H9 (cell line): ENCODE data around the gene IL3. TPM values are rescaled to one million over a fixed set of nuclear protein-coding genes. Genes with fewer than 3 reads are reported as not detected.
A peak's percentile ranks its signal among the peaks of the same experiment; 100 is the strongest.

Experiments
- DNase-seq: peaks from one replicate; pipeline ENCODE4 v3.0.0-alpha.2; 2017
- H2AFZ ChIP-seq: one replicate; pipeline ENCODE4 v1.6.1; 2013; ENCODE audit warnings: mild to moderate bottlenecking, low read length, control low read depth, moderate library complexity
- H2AK5ac ChIP-seq: 2 replicates; pipeline ENCODE4 v1.6.1; 2013; ENCODE audit warnings: low read length, control low read depth, mixed read lengths; ENCODE audit not compliant: insufficient read length
- H2BK120ac ChIP-seq: one replicate; pipeline ENCODE4 v1.6.1; 2013; ENCODE audit warnings: low read depth, mild to moderate bottlenecking, low read length, control low read depth, inconsistent platforms; ENCODE audit not compliant: poor library complexity, severe bottlenecking
- H2BK12ac ChIP-seq: 2 replicates; pipeline ENCODE4 v1.6.1; 2013; ENCODE audit warnings: low read length, control low read depth, mixed read lengths, low read depth; ENCODE audit not compliant: insufficient read length
- H2BK15ac ChIP-seq: 2 replicates; pipeline ENCODE4 v1.6.1; 2013; ENCODE audit warnings: low read depth, low read length, control low read depth
- H2BK20ac ChIP-seq: one replicate; pipeline ENCODE4 v1.6.1; 2013; ENCODE audit warnings: low read depth, mild to moderate bottlenecking, low read length, control low read depth, inconsistent platforms; ENCODE audit not compliant: poor library complexity, severe bottlenecking
- H2BK5ac ChIP-seq: 2 replicates; pipeline ENCODE4 v1.6.1; 2013; ENCODE audit warnings: low read length, control low read depth, mixed read lengths; ENCODE audit not compliant: insufficient read length
- H3K14ac ChIP-seq: 2 replicates; pipeline ENCODE4 v1.6.1; 2013; ENCODE audit warnings: low read length, control low read depth; ENCODE audit not compliant: insufficient read depth
- H3K18ac ChIP-seq: 2 replicates; pipeline ENCODE4 v1.6.1; 2013; ENCODE audit warnings: low read depth, mild to moderate bottlenecking, mixed read lengths, low read length, control low read depth; ENCODE audit not compliant: insufficient read length
- H3K23ac ChIP-seq: 2 replicates; pipeline ENCODE4 v1.6.1; 2013; ENCODE audit warnings: low read length, control low read depth, mixed read lengths, low read depth; ENCODE audit not compliant: insufficient read length
- H3K23me2 ChIP-seq: 2 replicates; pipeline ENCODE4 v1.6.1; 2013; ENCODE audit warnings: low read depth, mild to moderate bottlenecking, mixed read lengths, low read length, control low read depth; ENCODE audit not compliant: insufficient read length, poor library complexity, severe bottlenecking
- H3K27ac ChIP-seq: 2 replicates; pipeline ENCODE4 v1.5.1; 2013; ENCODE audit warnings: low read length, control low read depth, mixed read lengths, low read depth; ENCODE audit not compliant: insufficient read length
- H3K27me3 ChIP-seq: 2 replicates; pipeline ENCODE4 v1.6.1; 2013; ENCODE audit warnings: low read length, control low read depth, inconsistent platforms; ENCODE audit not compliant: insufficient read depth
- H3K4ac ChIP-seq: 2 replicates; pipeline ENCODE4 v1.6.1; 2013; ENCODE audit warnings: low read depth, mild to moderate bottlenecking, control low read depth, inconsistent platforms, low read length, moderate library complexity
- H3K4me1 ChIP-seq: 2 replicates; pipeline ENCODE4 v1.6.1; 2013; ENCODE audit warnings: low read length, control low read depth, inconsistent platforms; ENCODE audit not compliant: insufficient read depth
- H3K4me2 ChIP-seq: 2 replicates; pipeline ENCODE4 v1.6.1; 2013; ENCODE audit warnings: low read length, control low read depth, mixed read lengths; ENCODE audit not compliant: insufficient read length, insufficient read depth
- H3K56ac ChIP-seq: 2 replicates; pipeline ENCODE4 v1.6.1; 2013; ENCODE audit warnings: low read depth, mild to moderate bottlenecking, mixed read lengths, low read length, control low read depth; ENCODE audit not compliant: insufficient read length
- H3K79me1 ChIP-seq: 2 replicates; pipeline ENCODE4 v1.6.1; 2013; ENCODE audit warnings: low read depth, mild to moderate bottlenecking, moderate library complexity, low read length, control low read depth, inconsistent platforms; ENCODE audit not compliant: insufficient read depth, poor library complexity, severe bottlenecking
- H3K79me2 ChIP-seq: 2 replicates; pipeline ENCODE4 v1.6.1; 2013; ENCODE audit warnings: low read length, control low read depth, inconsistent platforms; ENCODE audit not compliant: insufficient read depth
- H3K9ac ChIP-seq: 2 replicates; pipeline ENCODE4 v1.6.1; 2013; ENCODE audit warnings: low read length, control low read depth, mixed read lengths; ENCODE audit not compliant: insufficient read length; ENCODE audit errors: extremely low read depth
- H3K9me3 ChIP-seq: one replicate; pipeline ENCODE4 v1.6.1; 2013; ENCODE audit warnings: low read depth, low read length, inconsistent platforms; ENCODE audit not compliant: control insufficient read depth
- H3T11ph ChIP-seq: one replicate; pipeline ENCODE4 v1.6.1; 2013; ENCODE audit warnings: mild to moderate bottlenecking, low read length, control low read depth, inconsistent platforms
- H4K20me1 ChIP-seq: one replicate; pipeline ENCODE4 v1.6.1; 2013; ENCODE audit not compliant: control insufficient read depth, insufficient read length, insufficient read depth
- H4K5ac ChIP-seq: 2 replicates; pipeline ENCODE4 v1.6.1; 2013; ENCODE audit warnings: low read depth, mild to moderate bottlenecking, mixed read lengths, low read length, control low read depth; ENCODE audit not compliant: insufficient read length
- H4K8ac ChIP-seq: replicated peaks from 2 replicates; pipeline ENCODE4 v1.6.1; 2013; ENCODE audit warnings: low read length, control low read depth, mixed read lengths, low read depth; ENCODE audit not compliant: insufficient read length
- H4K91ac ChIP-seq: 2 replicates; pipeline ENCODE4 v1.6.1; 2013; ENCODE audit warnings: low read depth, mild to moderate bottlenecking, moderate library complexity, mixed read lengths, low read length, control low read depth; ENCODE audit not compliant: insufficient read length
- H3K27ac Mint-ChIP-seq, 3 experiments: 2 replicates in 2 of 3; 3 replicates in 1 of 3; pipeline ENCODE4 v1.8.0; 2020 to 2021; ENCODE audit warnings: mixed read lengths in 3 of 3, mild to moderate bottlenecking in 1 of 3, moderate library complexity in 1 of 3
- H3K27me3 Mint-ChIP-seq: 2 replicates; pipeline ENCODE4 v1.8.0; 2021; ENCODE audit warnings: low read depth, mild to moderate bottlenecking, moderate library complexity, mixed read lengths
- H3K36me3 Mint-ChIP-seq, 3 experiments: 2 replicates in 2 of 3; 3 replicates in 1 of 3; pipeline ENCODE4 v1.8.0; 2020 to 2021; ENCODE audit warnings: low read depth in 3 of 3, mixed read lengths in 3 of 3; ENCODE audit not compliant: insufficient read depth in 1 of 3
- H3K4me1 Mint-ChIP-seq, 2 experiments: 2 replicates each; pipeline ENCODE4 v1.8.0; 2020; ENCODE audit warnings: mixed read lengths in 2 of 2
- H3K4me3 Mint-ChIP-seq, 2 experiments: 2 replicates in 1 of 2; 3 replicates in 1 of 2; pipeline ENCODE4 v1.8.0; 2020 to 2021; ENCODE audit warnings: mild to moderate bottlenecking in 2 of 2, mixed read lengths in 2 of 2, moderate library complexity in 1 of 2
- H3K9me3 Mint-ChIP-seq, 2 experiments: 2 replicates in 1 of 2; 3 replicates in 1 of 2; pipeline ENCODE4 v1.8.0; 2020; ENCODE audit warnings: mild to moderate bottlenecking in 2 of 2, mixed read lengths in 2 of 2, moderate library complexity in 1 of 2
- CTCF ChIP-seq: fragments of 200-600 bp; sonication (generic); conservative IDR thresholded peaks from 3 replicates; pipeline ENCODE4 v1.8.0; 2021; ENCODE audit warnings: antibody characterized with exemption, mild to moderate bottlenecking
- WGBS: extraction: QIAGEN DNeasy Blood & Tissue Kit; methylation state at CpG from one replicate; pipeline ENCODE4 v1.1.7; 2013; ENCODE audit warnings: missing lambda C conversion rate, low lambda C conversion rate, mixed read lengths; ENCODE audit not compliant: insufficient read length; ENCODE audit errors: extremely low coverage; 5-methylcytosine and 5-hydroxymethylcytosine counted together
- total RNA-seq: library from RNA; stranded (reverse); gene quantifications from 2 replicates; pipeline ENCODE4 v1.2.1, GENCODE V29; 2021

The IL3 gene
- total RNA-seq, 1 experiment from 2014 or later, result not detected

DNA sequence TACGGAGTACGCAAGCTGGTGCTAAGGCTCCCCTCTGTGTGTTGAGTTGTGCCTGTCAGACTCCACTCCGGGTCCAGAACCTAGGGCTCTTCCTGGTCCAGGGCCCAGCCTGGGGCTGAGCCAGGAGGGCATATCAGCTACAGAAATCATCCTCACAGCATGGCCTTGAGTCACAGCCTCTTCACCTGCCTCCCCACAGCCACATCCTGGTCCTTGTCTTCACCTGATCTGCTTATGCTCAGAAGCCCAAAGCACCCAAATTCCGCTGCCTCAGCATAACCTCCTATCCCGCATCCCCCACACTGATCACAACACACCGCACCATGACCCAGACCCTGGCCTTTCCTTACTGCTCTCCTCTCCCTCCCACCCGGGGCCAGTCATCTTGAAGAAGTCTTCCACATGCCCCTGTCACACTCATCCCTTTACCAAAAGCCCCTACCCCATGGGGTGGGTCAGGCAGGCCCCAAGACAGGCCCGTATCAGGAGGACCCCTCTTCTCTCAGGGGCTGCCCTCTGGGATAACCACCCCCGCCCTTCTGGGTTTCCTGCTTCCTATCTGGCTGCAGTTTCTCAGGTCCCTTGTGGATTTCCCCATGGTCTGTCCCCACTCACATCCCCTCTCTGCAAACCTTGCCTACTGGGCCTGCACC, 1.3 kb upstream of the IL3 start:
- no peak for TF ChIP-seq CTCF
- Histone ChIP-seq H3K56ac (no peak overlapping the region), H2BK12ac (no peak overlapping the region), H2BK15ac (no peak overlapping the region), H3T11ph (no peak overlapping the region), H3K27ac (no peak overlapping the region), H3K9ac (no peak overlapping the region), H3K79me1 (no peaks in the 10 kb centered on the region), H3K4ac (no peak overlapping the region), H3K9me3 (no peaks in the 10 kb centered on the region), H3K14ac (no peak overlapping the region), H2BK120ac (no peak overlapping the region), H3K4me2 (no peak overlapping the region), H2AK5ac (no peak overlapping the region), H2AFZ (no peak overlapping the region), H2BK5ac (no peak overlapping the region), H3K23ac (no peak overlapping the region), H2BK20ac (no peak overlapping the region), H4K91ac (no peak overlapping the region), H3K23me2 (no peaks in the 10 kb centered on the region), H3K27me3 (no peaks in the 10 kb centered on the region), H4K8ac (no peak overlapping the region), H4K20me1 (no peaks in the 10 kb centered on the region), H4K5ac (no peak overlapping the region), H3K79me2 (no peaks in the 10 kb centered on the region), H3K4me1 (no peaks in the 10 kb centered on the region), H3K18ac (no peak overlapping the region)
- Mint-ChIP-seq H3K27ac (peak overlapping the region in 1 of 3 experiments; percentile 68; a peak in 3 of 7 replicates), H3K9me3 (no peaks in the 10 kb centered on the region), H3K36me3 (no peaks in the 10 kb centered on the region), H3K4me3 (no peak overlapping the region), H3K4me1 (peaks cover 3 to 14% of the 10 kb centered on the region in 2 experiments; a peak in 2 of 4 replicates), H3K27me3 (peaks cover 2% of the 10 kb centered on the region; the same call in 1 of the 2 replicates)
- DNase-seq, result peak; percentile 18
- WGBS, result no CpG with 5 or more reads among the region's 9 CpGs
